ENCODE measurements around the gene NGRN.
"Not testable (repeated sequence)": the region's sequence is repeated elsewhere in the genome, so short reads cannot be mapped to it uniquely, and the experiment has no call there.

Gene NGRN

GRCh38 chr15:90234096-90234988 lies 31.1 kb upstream of the NGRN start, which contains the start of gene GDPGP1:
GDPGP1 (plus strand) TSS chr15:90234209; CDS start chr15:90240909, 6,700 bp downstream.
- DNase-seq (ENCODE audit: low read depth) = no peak

- DNase-seq (ENCODE audit: low read depth) = no peak
Measured at GRCh38 chr15:90239371-90239770, 26.1 kb upstream of the NGRN start.

- no peak for DNase-seq (ENCODE audit: low read depth)
Measured at GRCh38 chr15:90240856-90241255, 24.6 kb upstream of the NGRN start.

GRCh38 chr15:90241343-90242192 lies 23.9 kb upstream of the NGRN start:
- no peak for DNase-seq (ENCODE audit: low read depth)

GRCh38 chr15:90243943-90244639 lies 21.4 kb upstream of the NGRN start:
- DNase-seq (ENCODE audit: low read depth) = no peak

GRCh38 chr15:90248789-90249202 lies 16.7 kb upstream of the NGRN start:
- DNase-seq (ENCODE audit: low read depth) = no peak

- peak; percentile 72 for DNase-seq (ENCODE audit: low read depth)
Measured at GRCh38 chr15:90249203-90249863, 16.1 kb upstream of the NGRN start, which contains the start of gene TTLL13. TTLL13 (plus strand) TSS chr15:90249556; CDS start chr15:90250631, 1,075 bp downstream.

- no peak for DNase-seq (ENCODE audit: low read depth)
Measured at GRCh38 chr15:90257776-90258175, 7.7 kb upstream of the NGRN start.

GRCh38 chr15:90259524-90259923 lies 5.9 kb upstream of the NGRN start:
- DNase-seq (ENCODE audit: low read depth) = no peak

- not testable (repeated sequence) for DNase-seq (ENCODE audit: low read depth)
Measured at GRCh38 chr15:90260731-90261130, 4.7 kb upstream of the NGRN start.

- no peak for DNase-seq (ENCODE audit: low read depth)
Measured at GRCh38 chr15:90261811-90262210, 3.7 kb upstream of the NGRN start.

- DNase-seq (ENCODE audit: low read depth) = no peak
Measured at GRCh38 chr15:90262426-90262825, 3.0 kb upstream of the NGRN start.

- no peak for DNase-seq (ENCODE audit: low read depth)
Measured at GRCh38 chr15:90264671-90265070, 801 bp upstream of the NGRN start.

GRCh38 chr15:90266061-90266431 lies 574 bp downstream of the NGRN start:
- DNase-seq (ENCODE audit: low read depth) = peak; percentile 31

GRCh38 chr15:90266485-90266884 lies 1.0 kb downstream of the NGRN start:
- DNase-seq (ENCODE audit: low read depth) = no peak

- no peak for DNase-seq (ENCODE audit: low read depth)
Measured at GRCh38 chr15:90268415-90268814, 2.9 kb downstream of the NGRN start.

GRCh38 chr15:90270502-90271150 lies 5.2 kb downstream of the NGRN start:
- no peak for DNase-seq (ENCODE audit: low read depth)

- no peak for DNase-seq (ENCODE audit: low read depth)
Measured at GRCh38 chr15:90271459-90272166, 6.1 kb downstream of the NGRN start.

- DNase-seq (ENCODE audit: low read depth) = not testable (repeated sequence)
Measured at GRCh38 chr15:90278467-90278866, 13.0 kb downstream of the NGRN start.

GRCh38 chr15:90280743-90281142 lies 15.3 kb downstream of the NGRN start:
- DNase-seq (ENCODE audit: low read depth) = not testable (repeated sequence)
